ENCODE results near the gene TAF7. TPM values are rescaled to one million over a fixed set of nuclear protein-coding genes. Genes with fewer than 3 reads are reported as not detected.
"Not testable (repeated sequence)": the region's sequence is repeated elsewhere in the genome, so short reads cannot be mapped to it uniquely, and the experiment has no call there.

Gene TAF7
- total RNA-seq, 4 donors from 2014 or later = 43.7 to 57.8 (median 52.5) TPM

- TF ChIP-seq CTCF (IDR thresholded peaks at IDR 0.05) = no peak
- ATAC-seq (ENCODE audit: low FRiP score) = no peak
Observed at GRCh38 chr5:141356950-141357349, 36.4 kb upstream of the TAF7 start.

GRCh38 chr5:141356133-141356532 lies 35.5 kb upstream of the TAF7 start:
- TF ChIP-seq CTCF (IDR thresholded peaks at IDR 0.05) = no peak
- DNase-seq (ENCODE audit: low spot score) = no peak
- ATAC-seq (ENCODE audit: low FRiP score) = no peak

More at GRCh38 chr5:141356950-141357349, 36.4 kb upstream of the TAF7 start:
- no peak for DNase-seq (ENCODE audit: low spot score)

GRCh38 chr5:141355641-141356040 lies 35.1 kb upstream of the TAF7 start:
- ATAC-seq (ENCODE audit: low FRiP score) = no peak
- DNase-seq (ENCODE audit: low spot score) = no peak
- no peak for TF ChIP-seq CTCF (IDR thresholded peaks at IDR 0.05)

GRCh38 chr5:141354900-141355469 lies 34.4 kb upstream of the TAF7 start, which contains the start of gene PCDHGA4:
Gene PCDHGA4 (plus strand): TSS chr5:141355021. CDS start chr5:141355108, 87 bp downstream.
- ATAC-seq (ENCODE audit: low FRiP score) (no peak), DNase-seq (ENCODE audit: low spot score) (no peak)
- TF ChIP-seq CTCF (IDR thresholded peaks at IDR 0.05) = no peak

GRCh38 chr5:141351591-141351990 lies 31.0 kb upstream of the TAF7 start:
- no peak for ATAC-seq (ENCODE audit: low FRiP score)
- TF ChIP-seq CTCF (IDR thresholded peaks at IDR 0.05) = no peak
- no peak for DNase-seq (ENCODE audit: low spot score)

- ATAC-seq (ENCODE audit: low FRiP score) (no peak), DNase-seq (ENCODE audit: low spot score) (no peak)
- TF ChIP-seq CTCF (IDR thresholded peaks at IDR 0.05) = no peak
Observed at GRCh38 chr5:141349917-141350619, 29.5 kb upstream of the TAF7 start, which contains the start of gene PCDHGB1. Gene PCDHGB1 (plus strand): TSS chr5:141350099. CDS start chr5:141350261, 162 bp downstream.

- not testable (repeated sequence) for DNase-seq (ENCODE audit: low spot score); ATAC-seq (ENCODE audit: low FRiP score)
Observed at GRCh38 chr5:141346017-141346416, 25.4 kb upstream of the TAF7 start.

Measured in omental fat pad (tissue), 4 donors.